Neural crest cell (in vitro differentiated cells): Measurements from ENCODE around the gene FMN1. TPM values are rescaled to one million over a fixed set of nuclear protein-coding genes. Genes with fewer than 3 reads are reported as not detected.
A peak's percentile ranks its signal among the peaks of the same experiment; 100 is the strongest.
"Not testable (repeated sequence)": the region's sequence is repeated elsewhere in the genome, so short reads cannot be mapped to it uniquely, and the experiment has no call there.

Experiments used
- DNase-seq: peaks from one replicate; pipeline ENCODE4 v3.0.0; 2021; ENCODE audit warnings: low read depth, mixed read lengths, low spot score
- H3K27ac Mint-ChIP-seq: one replicate; pipeline ENCODE4 v1.8.0; 2021; ENCODE audit warnings: mild to moderate bottlenecking, mixed read lengths; ENCODE audit not compliant: unreplicated experiment
- H3K27me3 Mint-ChIP-seq: 2 replicates; pipeline ENCODE4 v1.8.0; 2021; ENCODE audit warnings: low read depth, mild to moderate bottlenecking, mixed read lengths
- H3K36me3 Mint-ChIP-seq: 2 replicates; pipeline ENCODE4 v1.8.0; 2021; ENCODE audit warnings: low read depth, mild to moderate bottlenecking, mixed read lengths
- H3K4me1 Mint-ChIP-seq: 2 replicates; pipeline ENCODE4 v1.8.0; 2021; ENCODE audit warnings: mixed read lengths
- H3K4me3 Mint-ChIP-seq: one replicate; pipeline ENCODE4 v1.8.0; 2021; ENCODE audit warnings: mild to moderate bottlenecking, mixed read lengths
- H3K9me3 Mint-ChIP-seq: 2 replicates; pipeline ENCODE4 v1.8.0; 2021; ENCODE audit warnings: mixed read lengths
- CTCF ChIP-seq: fragments of 200-600 bp; sonication (generic); conservative IDR thresholded peaks from 2 replicates; pipeline ENCODE4 v1.5.0; 2021; ENCODE audit warnings: antibody characterized with exemption, mild to moderate bottlenecking
- total RNA-seq: library from RNA; stranded (reverse); gene quantifications from 2 replicates; pipeline ENCODE4 v1.2.1, GENCODE V29; 2021

Gene FMN1
- total RNA-seq, 1 donor from 2014 or later: 0.70 TPM

DNA sequence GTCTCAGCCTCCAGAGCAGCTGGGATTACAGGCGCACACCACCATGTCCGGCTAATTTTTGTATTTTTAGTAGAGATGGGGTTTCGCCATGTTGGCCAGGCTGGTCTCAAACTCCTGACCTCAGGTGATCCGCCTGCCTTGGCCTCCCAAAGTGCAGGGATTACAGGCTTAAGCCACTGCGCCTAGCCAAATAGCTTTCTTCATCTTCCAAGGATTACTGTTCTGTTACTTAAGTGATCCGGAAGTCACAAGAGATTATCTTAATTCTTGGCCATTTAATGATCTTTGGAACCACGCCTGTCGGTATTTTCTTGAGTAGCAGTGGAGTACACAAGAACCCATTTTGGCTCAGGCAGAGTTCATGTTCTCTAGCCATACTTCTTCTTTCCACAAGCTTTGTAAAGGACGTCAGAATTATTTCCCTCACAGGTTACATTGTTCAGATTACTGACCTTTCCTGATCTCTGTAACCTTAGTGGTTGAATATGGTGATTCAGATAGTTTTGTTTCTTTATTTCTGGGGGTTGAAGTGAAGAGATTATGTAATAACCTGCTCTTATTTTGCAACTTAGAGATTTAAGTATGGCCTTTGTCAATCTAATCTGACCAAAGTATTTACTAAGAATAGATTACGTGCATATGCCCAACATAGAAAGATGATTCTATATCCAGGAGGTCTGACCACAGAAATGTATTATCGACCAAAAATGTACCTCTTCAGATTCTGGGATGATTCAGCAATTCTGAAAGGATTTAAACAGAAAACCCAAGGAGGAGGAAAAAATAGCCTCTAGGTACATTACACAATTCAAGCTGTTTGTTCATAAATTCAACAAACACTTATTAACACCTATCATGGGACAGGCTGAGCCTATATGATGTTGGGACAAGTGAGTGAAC lies 344.5 kb downstream of the FMN1 start:
- Mint-ChIP-seq H3K27ac (no peak overlapping the region), H3K4me1 (no peaks in the 10 kb centered on the region), H3K27me3 (no peaks in the 10 kb centered on the region), H3K36me3 (no peaks in the 10 kb centered on the region), H3K4me3 (no peak overlapping the region), H3K9me3 (no peaks in the 10 kb centered on the region)
- no peak for TF ChIP-seq CTCF
- no peak for DNase-seq

- not testable (repeated sequence) for H3K36me3 Mint-ChIP-seq, H3K4me3 Mint-ChIP-seq, H3K4me1 Mint-ChIP-seq, H3K27me3 Mint-ChIP-seq, H3K27ac Mint-ChIP-seq, DNase-seq, H3K9me3 Mint-ChIP-seq
Observed at GRCh38 chr15:32846671-32847070, 347.8 kb downstream of the FMN1 start.

DNA sequence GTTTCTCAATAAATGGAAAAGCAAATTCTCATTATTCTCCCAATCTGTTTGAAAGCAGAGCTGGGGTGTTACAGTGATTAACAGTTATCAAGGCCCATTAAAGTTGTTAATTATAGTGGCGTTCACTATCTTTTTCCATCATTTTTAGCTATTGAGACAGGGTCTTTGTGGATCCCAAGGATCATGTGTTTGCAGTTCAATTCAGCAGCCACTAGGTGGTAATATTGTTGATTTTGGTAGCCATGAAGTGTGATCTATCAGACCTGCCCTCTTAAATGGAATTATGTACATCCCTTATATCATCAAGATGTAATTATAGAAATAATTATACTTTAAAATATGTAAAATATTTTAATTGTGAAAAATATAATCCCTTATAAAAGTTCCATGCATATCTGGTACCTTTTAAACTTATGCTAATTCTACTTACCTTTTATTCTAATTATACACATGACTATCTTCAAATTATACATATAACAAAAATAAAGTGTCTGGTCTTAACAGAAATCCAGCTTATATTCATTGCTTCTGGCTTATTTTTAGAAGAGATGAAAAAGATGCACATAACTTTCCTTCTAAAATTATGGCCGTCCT lies 350.3 kb downstream of the FMN1 start:
- Mint-ChIP-seq H3K9me3 (peaks cover 2% of the 10 kb centered on the region), H3K27me3 (peaks cover 5% of the 10 kb centered on the region), H3K36me3 (no peaks in the 10 kb centered on the region), H3K4me3 (no peak overlapping the region), H3K27ac (no peak overlapping the region), H3K4me1 (peaks cover 3% of the 10 kb centered on the region)
- DNase-seq: no peak
- TF ChIP-seq CTCF: peak; percentile 74

GRCh38 chr15:32843219-32843815 lies 351.2 kb downstream of the FMN1 start:
- no peak overlapping the region for H3K4me3 Mint-ChIP-seq
- no peak for TF ChIP-seq CTCF
- peaks cover 5% of the 10 kb centered on the region for H3K27me3 Mint-ChIP-seq
- no peak overlapping the region for H3K27ac Mint-ChIP-seq
- peaks cover 8% of the 10 kb centered on the region for H3K4me1 Mint-ChIP-seq
- peaks cover 2% of the 10 kb centered on the region for H3K9me3 Mint-ChIP-seq
- no peaks in the 10 kb centered on the region for H3K36me3 Mint-ChIP-seq
- no peak for DNase-seq

DNA sequence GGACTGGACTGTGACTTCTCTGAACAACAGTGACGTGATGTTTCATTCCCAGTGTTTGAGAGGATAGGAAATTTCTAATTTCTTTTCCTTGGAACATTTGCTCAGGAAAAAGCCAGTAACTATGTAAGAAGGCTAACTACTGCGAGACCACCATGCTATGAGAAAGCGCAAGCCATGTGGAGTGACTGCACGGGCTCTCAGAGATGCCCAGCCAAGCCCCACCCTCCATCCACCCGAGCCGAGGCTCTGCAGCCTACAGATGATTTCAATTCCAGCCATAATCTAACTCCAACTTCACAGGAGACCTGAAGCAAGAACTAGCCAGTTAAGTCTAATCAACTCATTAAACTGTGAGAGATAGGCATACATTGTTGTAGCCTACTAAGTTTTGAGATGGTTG lies 352.4 kb downstream of the FMN1 start:
- Mint-ChIP-seq H3K27ac (no peak overlapping the region), H3K4me1 (peaks cover 14% of the 10 kb centered on the region), H3K9me3 (peaks cover 2% of the 10 kb centered on the region), H3K36me3 (no peaks in the 10 kb centered on the region), H3K4me3 (no peak overlapping the region), H3K27me3 (peaks cover 5% of the 10 kb centered on the region)
- no peak for TF ChIP-seq CTCF
- DNase-seq: no peak
